Right lobe of liver (tissue), 4 donors: ENCODE data around the gene FAM177A1.

Experiments used
- POLR2A ChIP-seq: fragments of 450-650 bp; IDR thresholded peaks from one replicate; pipeline ENCODE4 v1.6.1; 2017; ENCODE audit warnings: antibody characterized with exemption, mild to moderate bottlenecking
- TF ChIP-seq, protein P1 (sequence below), 4 donors: fragments of 200-600 bp in 3 of 4; fragments of 450-650 bp in 1 of 4; IDR thresholded peaks; one replicate each; pipeline versions ENCODE4 v1.5.1 to v1.8.0; 2016 to 2022; ENCODE audit warnings: antibody characterized with exemption in 4 of 4, mild to moderate bottlenecking in 2 of 4
- donor health status: DM: no; HTN: no; CAD: no.
- donor health status: DM: no; HTN: no; CAD: no.
- donor health status: DM: no; HTN: yes; CAD: no.

DNA sequence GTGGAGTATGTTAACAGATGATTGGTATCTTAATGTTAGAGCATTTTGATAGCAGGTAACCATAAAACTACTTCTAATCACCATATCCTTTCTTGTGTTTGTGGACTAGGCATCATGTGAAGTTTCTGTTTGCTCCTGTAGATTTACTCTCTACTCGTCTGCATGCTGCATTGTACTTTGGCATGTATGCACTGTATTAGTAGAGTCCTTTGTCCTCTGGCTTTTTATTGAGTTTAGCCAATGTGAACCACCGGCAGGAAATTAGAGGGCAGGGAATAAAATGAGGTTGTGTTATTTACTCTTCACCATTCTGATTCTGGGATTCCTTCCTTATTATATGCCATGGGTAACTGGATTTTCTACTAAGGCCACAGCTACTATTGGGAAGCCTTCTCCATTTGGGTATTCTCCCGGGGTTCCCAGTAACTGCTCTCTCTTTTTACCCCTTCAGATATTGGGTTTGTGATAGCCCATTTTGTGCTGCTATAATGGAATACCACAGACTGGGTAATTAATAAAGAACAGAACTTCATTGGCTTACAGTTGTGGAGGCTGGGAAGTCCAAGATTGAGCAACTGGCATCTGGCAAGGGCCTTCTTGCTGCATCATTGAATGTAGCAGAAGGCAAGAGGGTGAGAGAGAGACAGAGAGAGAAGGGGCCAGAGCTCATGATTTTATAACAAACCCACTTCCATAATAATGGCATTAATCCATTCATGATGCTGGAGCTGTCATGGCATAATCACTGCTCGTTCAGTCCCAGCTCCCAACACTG is 22.4 kb downstream of the FAM177A1 start:
- TF ChIP-seq, protein P1, sequence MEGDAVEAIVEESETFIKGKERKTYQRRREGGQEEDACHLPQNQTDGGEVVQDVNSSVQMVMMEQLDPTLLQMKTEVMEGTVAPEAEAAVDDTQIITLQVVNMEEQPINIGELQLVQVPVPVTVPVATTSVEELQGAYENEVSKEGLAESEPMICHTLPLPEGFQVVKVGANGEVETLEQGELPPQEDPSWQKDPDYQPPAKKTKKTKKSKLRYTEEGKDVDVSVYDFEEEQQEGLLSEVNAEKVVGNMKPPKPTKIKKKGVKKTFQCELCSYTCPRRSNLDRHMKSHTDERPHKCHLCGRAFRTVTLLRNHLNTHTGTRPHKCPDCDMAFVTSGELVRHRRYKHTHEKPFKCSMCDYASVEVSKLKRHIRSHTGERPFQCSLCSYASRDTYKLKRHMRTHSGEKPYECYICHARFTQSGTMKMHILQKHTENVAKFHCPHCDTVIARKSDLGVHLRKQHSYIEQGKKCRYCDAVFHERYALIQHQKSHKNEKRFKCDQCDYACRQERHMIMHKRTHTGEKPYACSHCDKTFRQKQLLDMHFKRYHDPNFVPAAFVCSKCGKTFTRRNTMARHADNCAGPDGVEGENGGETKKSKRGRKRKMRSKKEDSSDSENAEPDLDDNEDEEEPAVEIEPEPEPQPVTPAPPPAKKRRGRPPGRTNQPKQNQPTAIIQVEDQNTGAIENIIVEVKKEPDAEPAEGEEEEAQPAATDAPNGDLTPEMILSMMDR (IDR thresholded peaks at IDR 0.05): no peak
- TF ChIP-seq POLR2A: no peak
